K562 (cell line): ENCODE results near the gene GPR152. TPM values are rescaled to one million over a fixed set of nuclear protein-coding genes. Genes with fewer than 3 reads are reported as not detected.

Experiments used
- EHMT2 ChIP-seq: fragments of 450-650 bp; IDR thresholded peaks from 2 replicates; pipeline ENCODE4 v1.6.1; 2018; ENCODE audit warnings: antibody characterized with exemption
- NR3C1 ChIP-seq: sonication (generic); formaldehyde crosslinking; IDR thresholded peaks from 2 replicates; pipeline ENCODE4 v1.8.1; 2022; ENCODE audit warnings: missing genetic modification reagents
- PTTG1 ChIP-seq: fragments of 450-650 bp; IDR thresholded peaks from 2 replicates; pipeline ENCODE4 v1.6.1; 2016; ENCODE audit warnings: low read depth, mild to moderate bottlenecking, missing genetic modification characterization, missing compliant biosample characterization
- SMARCB1 ChIP-seq: IDR thresholded peaks from 2 replicates; pipeline ENCODE4 v1.6.1; 2011; ENCODE audit warnings: improper control_type of control experiment, low read depth; ENCODE audit not compliant: insufficient read length
- ZNF143 ChIP-seq: sonication (generic); formaldehyde crosslinking; IDR thresholded peaks from 2 replicates; pipeline ENCODE4 v1.9.0; 2022; ENCODE audit warnings: mild to moderate bottlenecking, missing genetic modification reagents
- ZNF77 ChIP-seq: fragments of 250-450 bp; sonication (Bioruptor Pico); IDR thresholded peaks from 2 replicates; pipeline ENCODE4 v1.5.0; 2020
- polyA plus RNA-seq, 8 experiments: library from polyadenylated mRNA; depleted of rRNA in 4 of 8; stranded (reverse) in 5 of 8; unstranded in 3 of 8; fragments of >200 nt; fragmentation: Nextera tagmentation in 2 of 8; fragmentation: Illumina TruSeq in 1 of 8; extraction: Ambion mirVana in 2 of 8; extraction: Trizol in 1 of 8; gene quantifications; 2 replicates each; pipeline versions ENCODE4 v1.2.1 to v1.2.3, GENCODE V29; 2011 to 2014; ENCODE audit warnings: inconsistent platforms in 1 of 8, missing spikeins in 1 of 8
- total RNA-seq, 7 experiments: library from RNA; depleted of rRNA in 6 of 7; stranded (reverse); fragments of >200 nt in 6 of 7; fragmentation: Illumina TruSeq in 2 of 7; extraction: Trizol in 2 of 7; gene quantifications; 2 replicates each; pipeline versions ENCODE4 v1.2.1 to v1.2.3, GENCODE V29; 2011 to 2021; ENCODE audit warnings: low replicate concordance in 1 of 7
- TF ChIP-seq, protein P1 (sequence below): sonication (generic); formaldehyde crosslinking; IDR thresholded peaks from 2 replicates; pipeline ENCODE4 v1.8.0; 2022; ENCODE audit warnings: mild to moderate bottlenecking, missing genetic modification reagents
- TF ChIP-seq, protein P2 (sequence below), 2 experiments: fragments of 450-650 bp; formaldehyde crosslinking in 1 of 2; IDR thresholded peaks; 2 replicates each; pipeline versions ENCODE4 v1.4.0 to v1.6.1; 2014 to 2020; ENCODE audit warnings: mild to moderate bottlenecking in 2 of 2, borderline replicate concordance in 1 of 2, low read depth in 1 of 2
- TF ChIP-seq, protein P3 (sequence below): fragments of 250-450 bp; sonication (Bioruptor Pico); IDR thresholded peaks from 2 replicates; pipeline ENCODE4 v1.5.1; 2021; ENCODE audit warnings: mild to moderate bottlenecking
- TF ChIP-seq, protein P4 (sequence below): sonication (generic); formaldehyde crosslinking; IDR thresholded peaks from 2 replicates; pipeline ENCODE4 v1.8.0; 2023; ENCODE audit warnings: missing genetic modification reagents, mild to moderate bottlenecking, borderline replicate concordance

GPR152 gene
- total and polyA plus RNA-seq, 9 of the 15 experiments (the other 6 are each of a cell fraction or from before 2014, with no cell fraction given), result not detected

DNA sequence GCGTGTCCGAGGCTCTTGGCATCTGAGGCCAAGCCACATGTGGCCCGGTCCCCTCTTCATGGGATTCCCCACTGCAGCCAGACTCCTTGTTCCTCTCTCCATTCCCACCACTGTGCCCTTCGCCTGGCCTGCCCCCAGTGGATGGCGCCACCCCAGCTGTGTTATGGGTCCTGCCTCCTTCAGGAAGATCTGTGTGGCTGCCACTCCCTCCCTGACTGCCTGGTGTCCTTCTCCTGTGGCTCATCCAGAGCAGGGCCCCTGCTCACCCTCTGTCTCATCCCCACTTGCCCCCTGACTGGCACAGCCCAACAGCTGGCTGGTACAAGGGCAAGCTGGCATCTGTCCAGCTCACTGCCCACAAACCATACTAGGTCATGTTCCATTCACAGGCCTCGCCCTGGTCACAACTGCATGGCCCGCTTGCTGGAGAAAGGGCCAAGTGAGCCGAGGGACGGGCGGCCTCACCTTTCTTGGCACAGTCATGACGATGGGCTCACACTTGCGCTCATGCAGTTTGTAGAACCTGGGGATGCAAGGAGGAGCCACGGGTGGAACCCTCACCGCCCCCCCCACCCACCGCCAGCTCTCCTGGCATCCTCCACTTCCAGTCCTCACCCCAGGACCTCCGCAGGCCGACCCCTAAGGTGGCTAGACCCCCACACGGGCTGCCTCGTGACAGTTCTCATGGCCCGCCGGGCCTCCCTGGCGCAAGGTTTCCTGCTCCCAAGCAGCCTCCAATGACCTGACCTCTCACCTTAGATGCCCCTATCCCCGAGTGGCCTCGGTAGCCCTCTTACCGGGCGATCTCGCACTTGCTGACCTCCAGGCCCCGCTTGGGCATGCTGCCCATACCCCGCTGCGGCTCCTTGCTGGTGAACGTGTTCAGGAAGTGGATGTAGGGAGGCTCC is 13.0 kb downstream of the GPR152 start (continued):
- TF ChIP-seq, protein P1, sequence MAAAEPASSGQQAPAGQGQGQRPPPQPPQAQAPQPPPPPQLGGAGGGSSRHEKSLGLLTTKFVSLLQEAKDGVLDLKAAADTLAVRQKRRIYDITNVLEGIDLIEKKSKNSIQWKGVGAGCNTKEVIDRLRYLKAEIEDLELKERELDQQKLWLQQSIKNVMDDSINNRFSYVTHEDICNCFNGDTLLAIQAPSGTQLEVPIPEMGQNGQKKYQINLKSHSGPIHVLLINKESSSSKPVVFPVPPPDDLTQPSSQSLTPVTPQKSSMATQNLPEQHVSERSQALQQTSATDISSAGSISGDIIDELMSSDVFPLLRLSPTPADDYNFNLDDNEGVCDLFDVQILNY (CRISPR knock-in tag), result no peak
- TF ChIP-seq NR3C1 (CRISPR knock-in tag) (no peak), ZNF143 (CRISPR knock-in tag) (no peak), PTTG1 (tag) (no peak), EHMT2 (no peak), ZNF77 (CRISPR knock-in tag) (no peak), SMARCB1 (no peak)
- TF ChIP-seq, protein P2, sequence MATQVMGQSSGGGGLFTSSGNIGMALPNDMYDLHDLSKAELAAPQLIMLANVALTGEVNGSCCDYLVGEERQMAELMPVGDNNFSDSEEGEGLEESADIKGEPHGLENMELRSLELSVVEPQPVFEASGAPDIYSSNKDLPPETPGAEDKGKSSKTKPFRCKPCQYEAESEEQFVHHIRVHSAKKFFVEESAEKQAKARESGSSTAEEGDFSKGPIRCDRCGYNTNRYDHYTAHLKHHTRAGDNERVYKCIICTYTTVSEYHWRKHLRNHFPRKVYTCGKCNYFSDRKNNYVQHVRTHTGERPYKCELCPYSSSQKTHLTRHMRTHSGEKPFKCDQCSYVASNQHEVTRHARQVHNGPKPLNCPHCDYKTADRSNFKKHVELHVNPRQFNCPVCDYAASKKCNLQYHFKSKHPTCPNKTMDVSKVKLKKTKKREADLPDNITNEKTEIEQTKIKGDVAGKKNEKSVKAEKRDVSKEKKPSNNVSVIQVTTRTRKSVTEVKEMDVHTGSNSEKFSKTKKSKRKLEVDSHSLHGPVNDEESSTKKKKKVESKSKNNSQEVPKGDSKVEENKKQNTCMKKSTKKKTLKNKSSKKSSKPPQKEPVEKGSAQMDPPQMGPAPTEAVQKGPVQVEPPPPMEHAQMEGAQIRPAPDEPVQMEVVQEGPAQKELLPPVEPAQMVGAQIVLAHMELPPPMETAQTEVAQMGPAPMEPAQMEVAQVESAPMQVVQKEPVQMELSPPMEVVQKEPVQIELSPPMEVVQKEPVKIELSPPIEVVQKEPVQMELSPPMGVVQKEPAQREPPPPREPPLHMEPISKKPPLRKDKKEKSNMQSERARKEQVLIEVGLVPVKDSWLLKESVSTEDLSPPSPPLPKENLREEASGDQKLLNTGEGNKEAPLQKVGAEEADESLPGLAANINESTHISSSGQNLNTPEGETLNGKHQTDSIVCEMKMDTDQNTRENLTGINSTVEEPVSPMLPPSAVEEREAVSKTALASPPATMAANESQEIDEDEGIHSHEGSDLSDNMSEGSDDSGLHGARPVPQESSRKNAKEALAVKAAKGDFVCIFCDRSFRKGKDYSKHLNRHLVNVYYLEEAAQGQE (IDR thresholded peaks at IDR 0.05; ENCODE audit: borderline replicate concordance), result no peak
- TF ChIP-seq, protein P2 (CRISPR knock-in tag; IDR thresholded peaks at IDR 0.05; ENCODE audit: low read depth), result no peak
- TF ChIP-seq, protein P3, sequence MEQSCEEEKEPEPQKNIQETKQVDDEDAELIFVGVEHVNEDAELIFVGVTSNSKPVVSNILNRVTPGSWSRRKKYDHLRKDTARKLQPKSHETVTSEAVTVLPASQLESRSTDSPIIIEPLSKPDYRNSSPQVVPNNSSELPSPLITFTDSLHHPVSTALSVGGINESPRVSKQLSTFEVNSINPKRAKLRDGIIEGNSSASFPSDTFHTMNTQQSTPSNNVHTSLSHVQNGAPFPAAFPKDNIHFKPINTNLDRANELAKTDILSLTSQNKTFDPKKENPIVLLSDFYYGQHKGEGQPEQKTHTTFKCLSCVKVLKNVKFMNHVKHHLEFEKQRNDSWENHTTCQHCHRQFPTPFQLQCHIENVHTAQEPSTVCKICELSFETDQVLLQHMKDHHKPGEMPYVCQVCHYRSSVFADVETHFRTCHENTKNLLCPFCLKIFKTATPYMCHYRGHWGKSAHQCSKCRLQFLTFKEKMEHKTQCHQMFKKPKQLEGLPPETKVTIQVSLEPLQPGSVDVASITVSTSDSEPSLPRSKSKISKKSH, result no peak
- TF ChIP-seq, protein P4, sequence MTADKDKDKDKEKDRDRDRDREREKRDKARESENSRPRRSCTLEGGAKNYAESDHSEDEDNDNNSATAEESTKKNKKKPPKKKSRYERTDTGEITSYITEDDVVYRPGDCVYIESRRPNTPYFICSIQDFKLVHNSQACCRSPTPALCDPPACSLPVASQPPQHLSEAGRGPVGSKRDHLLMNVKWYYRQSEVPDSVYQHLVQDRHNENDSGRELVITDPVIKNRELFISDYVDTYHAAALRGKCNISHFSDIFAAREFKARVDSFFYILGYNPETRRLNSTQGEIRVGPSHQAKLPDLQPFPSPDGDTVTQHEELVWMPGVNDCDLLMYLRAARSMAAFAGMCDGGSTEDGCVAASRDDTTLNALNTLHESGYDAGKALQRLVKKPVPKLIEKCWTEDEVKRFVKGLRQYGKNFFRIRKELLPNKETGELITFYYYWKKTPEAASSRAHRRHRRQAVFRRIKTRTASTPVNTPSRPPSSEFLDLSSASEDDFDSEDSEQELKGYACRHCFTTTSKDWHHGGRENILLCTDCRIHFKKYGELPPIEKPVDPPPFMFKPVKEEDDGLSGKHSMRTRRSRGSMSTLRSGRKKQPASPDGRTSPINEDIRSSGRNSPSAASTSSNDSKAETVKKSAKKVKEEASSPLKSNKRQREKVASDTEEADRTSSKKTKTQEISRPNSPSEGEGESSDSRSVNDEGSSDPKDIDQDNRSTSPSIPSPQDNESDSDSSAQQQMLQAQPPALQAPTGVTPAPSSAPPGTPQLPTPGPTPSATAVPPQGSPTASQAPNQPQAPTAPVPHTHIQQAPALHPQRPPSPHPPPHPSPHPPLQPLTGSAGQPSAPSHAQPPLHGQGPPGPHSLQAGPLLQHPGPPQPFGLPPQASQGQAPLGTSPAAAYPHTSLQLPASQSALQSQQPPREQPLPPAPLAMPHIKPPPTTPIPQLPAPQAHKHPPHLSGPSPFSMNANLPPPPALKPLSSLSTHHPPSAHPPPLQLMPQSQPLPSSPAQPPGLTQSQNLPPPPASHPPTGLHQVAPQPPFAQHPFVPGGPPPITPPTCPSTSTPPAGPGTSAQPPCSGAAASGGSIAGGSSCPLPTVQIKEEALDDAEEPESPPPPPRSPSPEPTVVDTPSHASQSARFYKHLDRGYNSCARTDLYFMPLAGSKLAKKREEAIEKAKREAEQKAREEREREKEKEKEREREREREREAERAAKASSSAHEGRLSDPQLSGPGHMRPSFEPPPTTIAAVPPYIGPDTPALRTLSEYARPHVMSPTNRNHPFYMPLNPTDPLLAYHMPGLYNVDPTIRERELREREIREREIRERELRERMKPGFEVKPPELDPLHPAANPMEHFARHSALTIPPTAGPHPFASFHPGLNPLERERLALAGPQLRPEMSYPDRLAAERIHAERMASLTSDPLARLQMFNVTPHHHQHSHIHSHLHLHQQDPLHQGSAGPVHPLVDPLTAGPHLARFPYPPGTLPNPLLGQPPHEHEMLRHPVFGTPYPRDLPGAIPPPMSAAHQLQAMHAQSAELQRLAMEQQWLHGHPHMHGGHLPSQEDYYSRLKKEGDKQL, result no peak
